SH-SY5Y (cell line): ENCODE results near the gene CCDC106.

Experiments used
- GATA2 ChIP-seq: IDR thresholded peaks from 2 replicates; pipeline ENCODE4 v1.6.1; 2011; ENCODE audit warnings: mild to moderate bottlenecking, low read depth, low read length
- GATA3 ChIP-seq: IDR thresholded peaks from 2 replicates; pipeline ENCODE4 v1.6.1; 2011; ENCODE audit warnings: low read depth, mild to moderate bottlenecking, low read length, moderate library complexity

GRCh38 chr19:55640577-55641425 lies 7.2 kb upstream of the CCDC106 start, which contains the start of gene ZNF580:
- TF ChIP-seq GATA2 (no peak), GATA3 (no peak)
